Fibroblast of the aortic adventitia (primary cell): Measurements from ENCODE around the gene CLEC2A. TPM values are rescaled to one million over a fixed set of nuclear protein-coding genes. Genes with fewer than 3 reads are reported as not detected.

Experiments used
- DNase-seq: peaks from one replicate; pipeline ENCODE4 v3.0.0-alpha.2; 2010; ENCODE audit warnings: low read depth
- H3K4me3 ChIP-seq: 2 replicates; pipeline ENCODE4 v1.5.1; 2011; ENCODE audit warnings: low read depth, mild to moderate bottlenecking, control low read depth, low read length, moderate library complexity
- CTCF ChIP-seq: IDR thresholded peaks from 2 replicates; pipeline ENCODE4 v1.5.1; 2011; ENCODE audit warnings: mild to moderate bottlenecking, low read length, control low read depth, inconsistent platforms; ENCODE audit not compliant: insufficient read depth
- total RNA-seq: library from RNA; depleted of rRNA; stranded (reverse); fragments of >200 nt; gene quantifications from 2 replicates; pipeline ENCODE4 v1.2.3, GENCODE V29; 2012; ENCODE audit warnings: low replicate concordance

CLEC2A gene
- total RNA-seq, 1 donor = not detected

DNA sequence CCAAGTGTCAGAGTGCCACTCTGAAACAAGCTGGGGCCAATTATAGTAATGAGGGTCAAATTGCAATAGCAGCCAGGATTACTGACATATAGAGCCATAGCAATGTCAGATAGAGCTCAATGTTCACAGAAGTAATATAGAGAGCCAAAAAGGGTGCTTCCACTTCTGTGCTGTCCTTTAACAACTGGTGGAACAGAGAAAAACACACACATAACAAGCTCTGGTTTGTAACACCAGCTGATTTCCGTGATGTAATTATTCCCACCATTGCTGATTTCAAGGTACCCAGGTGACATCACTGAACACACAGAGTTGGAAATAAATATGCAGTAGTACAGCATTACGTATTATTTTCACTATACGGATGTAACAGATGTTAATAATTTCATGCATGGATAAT lies 60.0 kb downstream of the CLEC2A start:
- TF ChIP-seq CTCF = no peak
- no peak overlapping the region for H3K4me3 ChIP-seq
- DNase-seq = no peak

- no peak overlapping the region for H3K4me3 ChIP-seq
- DNase-seq = peak; percentile 8
- TF ChIP-seq CTCF = no peak
Observed at GRCh38 chr12:9870286-9870866, 61.8 kb downstream of the CLEC2A start.

DNA sequence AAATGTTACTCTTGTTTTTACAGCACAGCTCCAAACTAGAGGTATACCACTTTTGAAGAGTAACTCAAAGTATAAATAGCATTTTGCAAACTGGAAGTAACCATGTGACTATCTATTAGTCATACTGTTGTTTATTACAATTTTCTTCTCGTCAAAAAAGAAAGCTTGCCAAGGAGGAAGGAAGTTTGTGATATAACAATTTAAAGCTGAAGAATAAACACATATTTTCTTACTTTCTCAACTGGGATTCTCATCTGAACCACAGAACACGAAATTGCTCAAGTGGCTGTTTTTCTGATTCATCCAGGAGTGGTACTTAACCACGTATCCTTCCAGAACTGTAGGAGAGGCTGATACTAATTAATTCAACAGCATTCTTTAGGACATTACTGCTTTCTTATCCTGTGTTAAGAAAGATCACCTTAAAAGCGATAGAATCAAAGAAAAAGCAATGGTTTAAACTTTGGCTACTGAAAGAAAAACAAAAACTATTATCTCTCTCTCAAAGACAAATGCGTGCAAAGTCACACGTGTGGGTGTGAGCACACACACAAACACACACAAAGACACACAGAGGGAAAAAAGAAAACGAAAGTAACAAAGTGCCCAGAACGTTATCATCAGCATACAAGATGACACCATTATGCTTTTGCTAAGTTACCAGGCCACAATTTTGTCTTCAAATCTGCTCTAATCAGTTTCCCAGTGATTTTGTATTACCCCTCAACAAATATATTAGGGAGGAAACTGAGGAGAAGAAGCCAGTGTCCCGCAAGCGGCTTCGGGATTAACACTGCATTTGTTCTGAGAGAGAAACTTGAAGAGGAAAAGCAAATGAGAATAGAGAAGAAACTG lies 62.6 kb downstream of the CLEC2A start, which contains the start of gene CLEC2B:
Gene CLEC2B (minus strand): TSS at position 48 of the 855 bp plus-strand sequence.
- TF ChIP-seq CTCF = no peak
- DNase-seq = peak; percentile 80
- H3K4me3 ChIP-seq = peak within 1 kb of the TSS; percentile 56

- H3K4me3 ChIP-seq = peak overlapping the region; percentile 56
- no peak for TF ChIP-seq CTCF
- no peak for DNase-seq
Observed at GRCh38 chr12:9868951-9869306, 63.2 kb downstream of the CLEC2A start.

DNA sequence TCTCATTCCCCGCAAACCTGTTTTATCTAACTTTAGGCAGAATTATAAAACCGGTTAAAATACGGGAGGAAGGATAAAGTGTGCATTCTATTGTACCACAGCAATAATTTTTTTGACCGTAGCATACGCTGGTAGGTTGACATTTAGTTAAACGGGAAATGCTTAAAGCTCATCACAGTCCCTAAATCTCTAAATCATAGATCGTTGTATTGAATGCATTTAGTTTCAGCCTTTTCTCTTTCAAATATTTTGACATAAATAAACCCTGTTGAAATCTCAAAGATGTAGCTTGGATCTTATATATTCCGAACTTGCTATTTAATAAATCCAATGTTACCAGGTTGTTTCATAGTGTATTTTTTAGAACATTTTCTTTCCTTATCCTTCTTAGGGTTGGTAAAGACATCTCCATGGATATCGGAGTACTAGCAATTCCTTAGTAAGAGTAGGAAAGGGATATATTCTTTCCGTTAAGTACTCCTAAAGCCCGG lies 63.8 kb downstream of the CLEC2A start:
- peak overlapping the region; percentile 25 for H3K4me3 ChIP-seq
- no peak for TF ChIP-seq CTCF
- DNase-seq = peak; percentile 7

- H3K4me3 ChIP-seq = no peak overlapping the region
- TF ChIP-seq CTCF = no peak
- DNase-seq = peak; percentile 5
Observed at GRCh38 chr12:9867531-9867930, 64.6 kb downstream of the CLEC2A start.
